ENCODE results near the gene SCLY.

DNA sequence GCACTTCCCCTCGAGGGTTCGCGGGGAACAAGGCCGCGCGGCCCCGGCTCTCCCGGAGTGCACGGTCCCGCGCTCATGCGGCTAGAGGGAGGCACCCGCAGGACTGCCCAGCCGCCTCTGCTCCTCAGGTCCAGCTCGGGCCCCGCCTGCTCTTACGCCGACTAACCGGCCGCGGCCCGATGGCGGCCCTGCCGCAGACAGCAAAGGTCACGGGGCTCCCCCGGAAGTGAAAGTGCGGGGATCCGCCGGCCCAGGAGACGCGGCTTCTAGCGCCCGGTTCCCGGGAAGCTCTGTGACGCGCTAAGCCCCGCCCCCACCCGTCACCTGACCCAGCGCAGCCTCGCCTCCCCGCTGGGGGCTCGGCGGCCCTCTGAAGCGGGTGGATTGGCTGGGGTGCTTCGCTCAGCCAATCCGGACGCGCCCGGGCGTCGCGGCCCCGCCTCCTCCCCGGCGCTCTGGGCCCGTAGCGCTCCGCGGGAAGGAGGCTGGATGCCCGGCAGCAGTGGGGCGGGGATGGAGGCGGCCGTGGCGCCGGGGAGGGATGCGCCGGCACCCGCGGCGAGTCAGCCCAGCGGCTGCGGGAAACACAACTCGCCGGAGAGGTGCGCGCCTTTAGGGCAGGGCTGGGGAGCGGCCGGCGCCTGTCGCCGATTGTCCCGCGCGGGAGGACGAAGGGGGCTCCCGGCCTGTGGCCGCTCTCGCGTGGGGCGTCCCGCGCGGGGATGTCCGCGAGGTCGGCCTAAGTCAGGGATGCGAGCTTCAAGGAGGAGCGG is at the start of gene SCLY:
- TF ChIP-seq, protein P1, sequence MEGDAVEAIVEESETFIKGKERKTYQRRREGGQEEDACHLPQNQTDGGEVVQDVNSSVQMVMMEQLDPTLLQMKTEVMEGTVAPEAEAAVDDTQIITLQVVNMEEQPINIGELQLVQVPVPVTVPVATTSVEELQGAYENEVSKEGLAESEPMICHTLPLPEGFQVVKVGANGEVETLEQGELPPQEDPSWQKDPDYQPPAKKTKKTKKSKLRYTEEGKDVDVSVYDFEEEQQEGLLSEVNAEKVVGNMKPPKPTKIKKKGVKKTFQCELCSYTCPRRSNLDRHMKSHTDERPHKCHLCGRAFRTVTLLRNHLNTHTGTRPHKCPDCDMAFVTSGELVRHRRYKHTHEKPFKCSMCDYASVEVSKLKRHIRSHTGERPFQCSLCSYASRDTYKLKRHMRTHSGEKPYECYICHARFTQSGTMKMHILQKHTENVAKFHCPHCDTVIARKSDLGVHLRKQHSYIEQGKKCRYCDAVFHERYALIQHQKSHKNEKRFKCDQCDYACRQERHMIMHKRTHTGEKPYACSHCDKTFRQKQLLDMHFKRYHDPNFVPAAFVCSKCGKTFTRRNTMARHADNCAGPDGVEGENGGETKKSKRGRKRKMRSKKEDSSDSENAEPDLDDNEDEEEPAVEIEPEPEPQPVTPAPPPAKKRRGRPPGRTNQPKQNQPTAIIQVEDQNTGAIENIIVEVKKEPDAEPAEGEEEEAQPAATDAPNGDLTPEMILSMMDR (IDR thresholded peaks at IDR 0.05; ENCODE audit: poor library complexity), result no peak
- no peak for TF ChIP-seq EZH2phosphoT487 (IDR thresholded peaks at IDR 0.05; ENCODE audit: low read depth, severe bottlenecking, unreplicated experiment)

All from hepatocyte (in vitro differentiated cells).